Stimulated activated CD8-positive, alpha-beta memory T cell treated with anti-CD3 and anti-CD28 coated beads, Interleukin-4, amount 100 ng/mL, for 48 hours (primary cell): ENCODE measurements around the gene FOXK2.

ENCODE experiments used
- DNase-seq: peaks from one replicate; pipeline ENCODE4 v3.0.0-alpha.2; 2020

The FOXK2 gene

DNA sequence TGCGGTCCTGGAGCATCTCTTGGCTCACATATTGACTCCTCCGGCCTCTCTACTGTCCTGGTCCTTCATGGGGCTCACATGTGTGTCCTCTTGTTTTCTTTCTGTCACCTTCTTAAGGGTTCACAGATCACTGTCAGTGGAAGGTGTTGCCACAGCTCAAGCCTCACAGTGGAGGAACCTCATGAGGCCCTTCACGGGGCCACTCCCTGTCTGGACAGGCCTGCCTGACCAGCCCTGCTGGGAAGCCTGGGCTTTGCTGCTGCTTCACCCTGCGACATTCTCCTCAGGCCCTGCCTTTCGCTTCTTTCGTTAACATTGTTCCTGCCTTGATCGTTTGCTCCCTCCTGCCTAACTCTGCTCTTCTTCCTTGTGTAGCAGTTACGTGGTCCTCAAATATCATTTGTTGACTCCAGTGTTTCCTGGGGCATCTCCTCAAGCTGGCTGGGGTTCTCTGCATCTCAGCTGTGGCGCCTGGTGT, 72.8 kb downstream of the FOXK2 start:
- no peak for DNase-seq

DNA sequence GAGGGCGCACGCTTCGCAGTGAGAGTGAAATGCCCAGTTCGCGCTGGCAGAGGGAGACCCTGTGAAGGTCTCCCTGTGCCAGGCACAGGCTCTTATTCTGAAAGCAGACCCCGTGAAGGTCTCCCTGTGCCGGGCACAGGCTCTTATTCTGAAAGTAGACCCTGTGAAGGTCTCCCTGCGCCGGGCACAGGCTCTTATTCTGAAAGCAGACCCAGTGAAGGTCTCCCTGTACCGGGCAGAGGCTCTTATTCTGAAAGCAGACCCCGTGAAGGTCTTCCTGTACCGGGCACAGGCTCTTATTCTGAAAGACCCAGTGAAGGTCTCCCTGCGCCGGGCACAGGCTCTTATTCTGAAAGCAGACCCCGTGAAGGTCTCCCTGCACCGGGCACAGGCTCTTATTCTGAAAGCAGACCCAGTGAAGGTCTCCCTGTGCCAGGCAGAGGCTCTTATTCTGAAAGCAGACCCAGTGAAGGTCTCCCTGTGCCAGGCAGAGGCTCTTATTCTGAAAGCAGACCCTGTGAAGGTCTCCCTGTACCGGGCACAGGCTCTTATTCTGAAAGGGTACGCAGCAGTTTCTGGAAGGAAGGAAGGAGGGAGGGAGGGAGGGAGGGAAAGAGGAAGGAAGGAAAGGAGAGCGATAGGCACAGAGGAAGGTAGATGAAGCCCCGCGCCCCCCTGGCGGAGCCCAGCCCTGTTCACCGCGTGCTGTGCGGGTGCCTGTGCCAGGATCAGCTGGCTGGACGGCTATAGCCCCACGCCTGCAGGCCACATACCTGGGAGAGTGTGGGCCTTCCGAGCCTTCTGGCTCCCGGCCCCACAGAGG, 73.4 kb downstream of the FOXK2 start:
- DNase-seq, result peak; percentile 54

DNA sequence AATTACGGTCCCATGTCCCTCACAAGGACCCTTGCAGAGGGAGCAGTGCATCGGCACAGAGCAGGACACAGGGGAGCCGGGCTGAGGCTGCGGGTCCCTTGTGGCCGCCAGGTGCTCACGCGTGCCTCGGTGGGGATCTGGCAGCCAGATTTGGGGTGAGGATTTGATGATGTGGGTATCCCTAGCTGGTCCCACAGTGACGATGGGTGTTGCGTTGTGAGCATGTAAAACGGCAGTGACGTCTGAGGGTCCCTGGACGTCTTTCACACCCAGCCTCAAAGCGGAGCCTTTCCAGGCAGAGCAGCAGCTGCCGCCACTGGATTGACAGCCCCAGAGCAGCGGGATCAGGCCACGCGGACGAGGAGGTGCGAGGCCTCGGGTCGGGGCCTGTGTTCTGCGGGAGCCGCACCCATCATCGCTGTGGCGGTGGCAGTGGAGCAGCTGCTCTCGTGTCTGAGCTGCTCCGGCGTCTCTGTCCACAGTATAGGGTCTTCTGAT, 74.1 kb downstream of the FOXK2 start:
- no peak for DNase-seq

GRCh38 chr17:82594571-82594970, 75.0 kb downstream of the FOXK2 start:
- DNase-seq, result no peak

DNA sequence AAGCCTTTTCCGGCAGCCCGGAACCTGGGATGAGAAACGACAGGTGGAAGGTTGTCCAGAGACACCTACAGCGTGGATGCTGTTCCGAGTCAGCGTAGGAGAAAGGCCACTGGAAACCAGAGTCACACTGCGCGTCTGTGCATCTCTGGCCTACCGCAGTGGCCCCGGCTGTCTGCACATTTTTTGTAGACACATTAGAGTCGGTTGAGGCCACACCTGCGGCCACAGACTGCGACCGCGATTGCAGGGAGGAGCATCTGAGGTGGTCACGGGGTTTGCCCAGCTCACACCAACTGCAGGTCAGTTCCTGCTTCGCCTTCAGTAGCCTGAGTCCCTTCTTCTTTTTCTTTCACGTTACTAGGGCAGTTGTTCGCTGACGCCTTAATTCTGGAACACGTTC, 76.4 kb downstream of the FOXK2 start:
- no peak for DNase-seq

GRCh38 chr17:82596296-82596695, 76.8 kb downstream of the FOXK2 start:
- DNase-seq, result no peak

- DNase-seq, result no peak
Observed at GRCh38 chr17:82596837-82597672, 77.5 kb downstream of the FOXK2 start.

DNA sequence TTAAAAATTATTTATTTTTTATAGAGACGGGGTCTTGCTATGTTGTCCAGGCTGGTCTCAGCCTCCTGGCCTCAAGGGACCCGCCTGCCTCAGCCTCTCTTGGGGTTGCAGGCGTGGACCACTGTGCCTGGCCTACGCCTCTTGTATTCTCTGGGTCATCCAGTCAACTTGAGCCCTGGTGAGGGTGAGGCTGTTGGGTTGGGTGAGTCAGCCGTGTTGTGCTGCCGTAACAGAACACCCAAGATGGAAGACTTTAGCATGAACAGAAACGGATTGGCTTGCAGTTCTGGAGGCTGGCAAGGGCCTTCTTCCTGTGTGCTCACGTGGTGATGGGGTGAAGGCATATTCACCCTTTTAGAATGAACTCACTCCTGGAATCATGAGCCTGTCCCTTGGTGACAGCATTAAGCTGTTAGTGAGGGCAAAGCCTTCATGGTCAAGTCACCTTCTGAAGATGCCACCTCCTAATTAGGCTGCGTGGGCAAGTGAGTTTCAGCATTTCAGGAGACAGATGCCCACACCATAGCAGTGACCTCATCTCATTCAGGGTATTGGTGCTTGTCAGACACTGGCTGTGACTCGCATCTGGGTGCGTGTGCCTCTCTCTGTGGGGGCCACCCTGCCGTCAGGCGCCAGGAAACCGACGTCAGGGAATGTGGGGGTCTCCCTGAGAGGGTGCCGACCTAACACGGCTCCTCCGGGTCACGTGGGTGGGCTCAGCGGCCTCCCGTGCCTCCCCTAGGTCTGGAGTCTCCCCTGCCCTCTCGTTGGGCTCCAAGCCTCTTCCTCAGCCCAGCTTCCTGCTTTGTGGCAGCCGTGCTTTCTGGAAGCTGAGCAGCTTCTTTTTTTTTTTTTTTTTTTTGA, 79.0 kb downstream of the FOXK2 start:
- no peak for DNase-seq

DNA sequence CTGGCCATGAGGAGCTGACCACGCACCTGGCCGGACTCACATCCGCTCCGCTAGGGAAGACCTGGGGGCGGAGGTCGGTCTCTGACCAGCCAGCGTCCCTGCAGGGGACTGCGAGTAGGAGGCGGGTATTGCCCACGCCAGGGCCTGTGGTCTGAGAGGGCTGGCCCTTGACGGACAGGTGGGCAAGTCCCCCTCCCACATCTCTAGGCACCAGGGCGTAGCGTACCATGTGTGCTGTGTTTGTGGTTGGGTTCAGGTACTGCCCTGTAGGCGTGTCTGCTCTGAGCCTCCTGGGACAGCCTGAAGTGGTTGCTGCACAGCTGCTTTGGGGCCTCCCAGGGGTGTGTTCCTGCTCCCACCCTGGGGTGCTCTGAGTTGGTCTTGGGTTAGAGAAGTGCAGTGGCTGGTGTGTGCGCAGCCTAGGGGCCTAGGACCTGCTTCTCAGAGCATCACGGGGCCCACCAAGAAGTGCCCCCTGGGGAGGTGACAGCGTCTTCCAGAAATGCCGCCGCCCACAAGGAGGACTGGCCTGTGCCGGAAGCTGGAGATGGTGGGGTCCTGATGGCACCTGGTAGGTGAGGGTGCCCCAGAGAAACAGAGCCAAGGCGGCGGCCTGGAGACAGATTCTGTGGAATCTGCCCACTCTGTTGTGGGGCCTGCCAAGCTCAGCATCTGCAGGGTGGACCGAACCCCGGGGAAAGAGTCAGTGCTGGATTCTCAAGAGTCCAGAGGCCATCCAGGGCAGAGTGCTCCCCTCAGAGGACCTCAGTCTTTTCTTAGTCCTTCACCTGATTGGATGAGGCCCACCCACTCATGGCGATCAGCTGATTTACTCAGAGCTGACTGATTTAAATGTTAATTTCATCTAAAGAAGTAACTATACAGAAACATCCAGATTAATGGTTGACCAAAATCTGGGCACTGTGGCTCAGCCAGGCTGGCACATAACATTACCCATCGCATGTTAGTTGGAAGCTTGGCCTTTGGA, 80.4 kb downstream of the FOXK2 start:
- no peak for DNase-seq

GRCh38 chr17:82600731-82601446, 81.4 kb downstream of the FOXK2 start:
- no peak for DNase-seq

DNA sequence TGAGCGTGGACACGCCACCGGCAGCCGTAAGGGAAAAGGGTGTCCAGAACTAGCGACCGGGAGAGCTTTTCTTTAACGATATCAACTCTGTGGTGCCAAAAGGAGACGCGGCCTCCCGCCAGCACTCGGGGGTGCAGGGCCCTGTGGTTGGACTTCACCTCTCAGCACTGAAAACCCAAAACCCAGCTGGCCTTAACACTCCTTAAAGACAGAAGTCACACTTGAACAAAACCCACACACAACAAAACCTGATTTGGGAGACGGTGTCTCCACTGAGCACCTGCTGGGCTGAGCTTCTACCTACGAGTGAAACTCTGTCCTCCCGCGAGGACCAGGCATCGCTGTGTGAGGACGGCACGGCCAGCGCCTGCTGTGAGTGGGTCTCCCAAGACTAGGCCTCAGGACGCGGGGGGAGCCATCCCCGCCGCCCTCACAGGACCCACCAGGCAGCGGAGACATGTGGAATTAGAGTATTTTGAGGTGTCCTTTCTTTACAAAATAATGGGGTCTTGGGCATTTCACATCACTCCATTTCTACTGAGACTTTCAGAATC, 82.0 kb downstream of the FOXK2 start:
- no peak for DNase-seq

GRCh38 chr17:82602487-82602886, 83.0 kb downstream of the FOXK2 start:
- no peak for DNase-seq

GRCh38 chr17:82602986-82603710, 83.6 kb downstream of the FOXK2 start:
- DNase-seq, result no peak

- no peak for DNase-seq
Observed at GRCh38 chr17:82603981-82604448, 84.5 kb downstream of the FOXK2 start.

- no peak for DNase-seq
Observed at GRCh38 chr17:82604532-82604931, 85.0 kb downstream of the FOXK2 start.

GRCh38 chr17:82605939-82606600, 86.5 kb downstream of the FOXK2 start:
- no peak for DNase-seq

- DNase-seq, result no peak
Observed at GRCh38 chr17:82608816-82609215, 89.3 kb downstream of the FOXK2 start.

- DNase-seq, result no peak
Observed at GRCh38 chr17:82609655-82610054, 90.1 kb downstream of the FOXK2 start.
